Cardiac muscle cell (in vitro differentiated cells and primary cell): ENCODE measurements around the gene BLVRB. TPM values are rescaled to one million over a fixed set of nuclear protein-coding genes. Genes with fewer than 3 reads are reported as not detected.

ENCODE experiments used
- DNase-seq, 2 donors: peaks; one replicate each; pipeline versions ENCODE4 v3.0.0 to v3.0.0-alpha.2; 2010 to 2017; ENCODE audit warnings: low read depth in 1 of 2, low spot score in 1 of 2
- H3K27ac ChIP-seq: fragments of 200-600 bp; sonication (generic); 2 replicates; pipeline ENCODE4 v1.5.1; 2016
- H3K27me3 ChIP-seq: fragments of 200-600 bp; sonication (generic); 2 replicates; pipeline ENCODE4 v1.6.0; 2016; ENCODE audit warnings: control low read depth
- H3K36me3 ChIP-seq: fragments of 200-600 bp; sonication (generic); 2 replicates; pipeline ENCODE4 v1.5.1; 2016; ENCODE audit warnings: control low read depth
- H3K4me1 ChIP-seq: fragments of 200-600 bp; sonication (generic); 2 replicates; pipeline ENCODE4 v1.8.1; 2017; ENCODE audit warnings: low read depth, mild to moderate bottlenecking, mixed run types
- H3K4me3 ChIP-seq: fragments of 200-600 bp; sonication (generic); 2 replicates; pipeline ENCODE4 v1.5.1; 2016; ENCODE audit warnings: mild to moderate bottlenecking
- H3K9me3 ChIP-seq: fragments of 200-600 bp; sonication (generic); 2 replicates; pipeline ENCODE4 v1.5.1; 2017; ENCODE audit warnings: low read depth, mild to moderate bottlenecking, control low read depth
- CTCF ChIP-seq: IDR thresholded peaks from 2 replicates; pipeline ENCODE4 v1.5.1; 2012; ENCODE audit warnings: low read depth, mild to moderate bottlenecking, low read length
- polyA plus RNA-seq: library from polyadenylated mRNA; unstranded; fragments of >200 nt; fragmentation: Nextera tagmentation; extraction: Ambion mirVana; gene quantifications from 2 replicates; pipeline ENCODE4 v1.2.1, GENCODE V29; 2016
- total RNA-seq: library from RNA; depleted of rRNA; stranded (reverse); fragments of >200 nt; gene quantifications from 2 replicates; pipeline ENCODE4 v1.2.3, GENCODE V29; 2016

Gene BLVRB
- total RNA-seq (56.7 and 93.8 TPM in 2 replicates), polyA plus RNA-seq (61.5 and 77.0 TPM in 2 replicates)

- no peak for TF ChIP-seq CTCF
- peaks cover 5% of the 10 kb centered on the region for H3K4me1 ChIP-seq
- H3K4me3 ChIP-seq: peak within 1 kb of the TSS; percentile 53
- H3K9me3 ChIP-seq: no peaks in the 10 kb centered on the region
- H3K27ac ChIP-seq: no peak within 1 kb of the TSS
- peaks cover 34% of the 10 kb centered on the region for H3K27me3 ChIP-seq
- no peaks in the 10 kb centered on the region for H3K36me3 ChIP-seq
- peak; percentile 99 to 100 for DNase-seq
These were observed at the start of gene BLVRB for GRCh38 chr19:40465557-40466218. Gene BLVRB, minus strand, starts transcription at chr19:40465745. Its CDS starts 57 bp downstream, at chr19:40465688.

DNA sequence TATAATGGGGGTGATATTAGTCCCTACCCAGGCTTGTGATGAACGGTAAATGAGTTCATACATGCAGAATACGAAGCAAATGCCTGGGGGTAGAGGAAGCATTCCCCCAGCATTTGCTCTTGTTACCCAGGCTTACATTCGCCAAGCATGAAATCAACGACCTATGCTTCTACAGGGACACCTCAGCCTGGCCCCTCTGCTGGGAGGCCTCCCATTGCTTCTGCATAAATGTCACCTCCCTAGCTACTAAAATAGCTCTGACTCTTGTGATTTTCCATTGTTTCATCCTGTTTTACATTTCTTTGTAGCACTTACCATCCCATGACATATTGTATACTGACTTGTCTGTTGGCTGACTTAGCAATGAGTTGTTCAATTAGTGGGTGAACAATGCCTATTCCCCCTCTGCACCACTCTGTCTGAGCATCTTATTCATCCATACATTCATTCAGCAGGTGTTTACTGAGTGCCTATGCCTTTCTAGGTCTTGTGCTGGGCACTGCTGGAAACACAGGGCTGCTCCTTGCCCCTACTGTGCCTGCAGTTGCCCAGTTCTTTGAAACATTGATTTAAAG lies 48.3 kb upstream of the BLVRB start:
- TF ChIP-seq CTCF: no peak
- Histone ChIP-seq H3K27ac (no peak overlapping the region), H3K36me3 (no peaks in the 10 kb centered on the region), H3K4me3 (no peak overlapping the region), H3K9me3 (no peaks in the 10 kb centered on the region), H3K27me3 (peaks cover 98% of the 10 kb centered on the region), H3K4me1 (no peaks in the 10 kb centered on the region)
- DNase-seq: no peak

DNA sequence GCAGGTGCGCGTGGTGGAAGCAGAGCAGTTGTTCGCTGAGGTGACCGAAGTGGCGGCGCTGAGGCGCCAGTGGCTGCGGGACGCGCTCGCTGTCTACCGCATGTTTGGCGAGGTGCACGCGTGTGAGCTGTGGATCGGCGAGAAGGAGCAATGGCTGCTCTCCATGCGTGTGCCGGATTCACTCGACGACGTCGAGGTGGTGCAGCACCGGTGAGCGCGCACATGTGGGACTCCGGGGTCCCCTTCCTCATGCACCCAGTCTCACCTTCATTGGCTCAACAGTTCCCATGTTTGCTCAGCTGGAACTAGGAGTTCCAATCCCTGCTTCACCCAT lies 47.8 kb upstream of the BLVRB start:
- H3K4me3 ChIP-seq: no peak overlapping the region
- no peak for TF ChIP-seq CTCF
- peaks cover 97% of the 10 kb centered on the region for H3K27me3 ChIP-seq

DNA sequence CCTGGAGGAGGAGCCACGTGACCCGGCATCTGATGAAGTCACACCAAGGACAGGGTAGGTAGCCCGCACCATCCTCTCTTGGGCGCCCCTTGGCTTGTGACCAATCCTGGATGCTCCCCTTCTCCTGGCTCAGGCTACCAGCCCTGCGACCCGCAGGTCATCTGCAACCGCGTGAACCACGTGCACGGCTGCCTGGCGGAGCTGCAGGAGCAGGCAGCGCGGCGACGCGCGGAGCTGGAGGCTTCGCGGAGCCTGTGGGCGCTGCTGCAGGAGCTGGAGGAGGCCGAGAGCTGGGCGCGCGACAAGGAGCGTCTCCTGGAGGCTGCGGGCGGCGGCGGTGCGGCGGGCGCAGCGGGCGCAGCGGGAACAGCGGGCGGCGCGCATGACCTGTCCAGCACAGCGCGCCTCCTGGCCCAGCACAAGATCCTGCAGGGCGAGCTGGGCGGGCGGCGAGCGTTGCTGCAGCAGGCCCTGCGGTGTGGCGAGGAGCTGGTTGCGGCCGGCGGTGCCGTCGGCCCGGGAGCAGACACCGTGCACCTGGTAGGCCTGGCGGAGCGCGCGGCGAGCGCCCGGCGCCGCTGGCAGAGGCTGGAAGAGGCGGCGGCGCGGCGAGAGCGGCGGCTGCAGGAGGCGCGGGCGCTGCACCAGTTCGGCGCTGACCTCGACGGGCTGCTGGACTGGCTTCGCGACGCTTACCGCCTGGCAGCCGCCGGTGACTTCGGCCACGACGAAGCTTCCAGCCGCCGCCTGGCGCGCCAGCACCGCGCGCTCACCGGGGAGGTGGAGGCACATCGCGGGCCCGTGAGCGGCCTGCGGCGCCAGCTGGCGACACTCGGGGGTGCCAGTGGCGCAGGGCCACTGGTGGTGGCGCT lies 47.2 kb upstream of the BLVRB start:
- Histone ChIP-seq H3K27me3 (peaks cover 96% of the 10 kb centered on the region), H3K36me3 (no peaks in the 10 kb centered on the region), H3K9me3 (no peaks in the 10 kb centered on the region), H3K27ac (no peak overlapping the region), H3K4me3 (peak overlapping the region; percentile 14), H3K4me1 (no peaks in the 10 kb centered on the region)
- DNase-seq: peak; percentile 33 to 70
- no peak for TF ChIP-seq CTCF

More for the DNA sequence above, 47.8 kb upstream of the BLVRB start:
- H3K4me1 ChIP-seq: no peaks in the 10 kb centered on the region
- H3K9me3 ChIP-seq: no peaks in the 10 kb centered on the region
- H3K27ac ChIP-seq: no peak overlapping the region
- H3K36me3 ChIP-seq: no peaks in the 10 kb centered on the region
- DNase-seq: no peak

- Histone ChIP-seq H3K4me3 (no peak overlapping the region), H3K4me1 (no peaks in the 10 kb centered on the region), H3K27ac (no peak overlapping the region), H3K9me3 (no peaks in the 10 kb centered on the region), H3K27me3 (peaks cover 90% of the 10 kb centered on the region), H3K36me3 (no peaks in the 10 kb centered on the region)
- no peak for DNase-seq
- TF ChIP-seq CTCF: no peak
These were observed 46.5 kb upstream of the BLVRB start for GRCh38 chr19:40512110-40512472.
